TTC549 (cell line): ENCODE data around the gene PACS2.

Source experiments
- FAIRE-seq: peaks from 2 replicates; lab custom pipeline; 2012; peaks lifted over from hg19 to GRCh38; lab: Jason Lieb, UNC

The PACS2 gene

DNA sequence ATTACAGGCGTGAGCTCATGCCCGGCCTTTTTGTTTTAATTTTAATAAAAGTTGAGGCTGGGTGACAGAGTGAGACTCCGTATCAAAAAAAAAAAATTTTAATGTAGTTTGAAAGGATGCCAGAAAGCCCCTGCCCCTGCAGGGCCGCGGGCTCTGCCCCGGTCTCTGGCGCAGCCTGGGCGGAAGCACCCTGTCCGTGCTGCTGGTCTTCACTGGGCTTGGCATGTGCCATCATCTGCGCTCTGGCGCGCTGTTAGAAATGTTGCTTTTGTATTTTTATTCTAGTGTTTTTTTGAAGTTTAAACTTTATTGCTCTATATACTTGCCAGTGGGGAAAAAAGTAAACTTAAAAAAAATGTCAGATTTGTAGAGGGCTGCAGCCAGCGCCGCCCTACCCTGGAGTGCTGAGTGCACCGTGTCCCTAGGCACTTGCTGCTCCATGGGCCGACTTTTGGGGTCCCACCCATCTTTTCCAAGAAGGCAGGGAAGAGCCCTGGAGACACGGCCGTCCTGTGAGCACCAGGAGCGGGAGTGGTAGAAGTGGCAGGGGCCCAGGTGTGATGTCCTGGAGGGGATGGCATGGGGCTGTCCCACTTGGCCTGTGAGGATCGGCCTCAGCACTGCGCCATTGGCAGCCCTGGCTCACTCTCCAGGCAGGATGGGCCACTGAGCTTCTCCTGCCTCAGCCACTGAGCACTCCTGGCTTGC, 109.1 kb downstream of the PACS2 start:
- no peak for FAIRE-seq

DNA sequence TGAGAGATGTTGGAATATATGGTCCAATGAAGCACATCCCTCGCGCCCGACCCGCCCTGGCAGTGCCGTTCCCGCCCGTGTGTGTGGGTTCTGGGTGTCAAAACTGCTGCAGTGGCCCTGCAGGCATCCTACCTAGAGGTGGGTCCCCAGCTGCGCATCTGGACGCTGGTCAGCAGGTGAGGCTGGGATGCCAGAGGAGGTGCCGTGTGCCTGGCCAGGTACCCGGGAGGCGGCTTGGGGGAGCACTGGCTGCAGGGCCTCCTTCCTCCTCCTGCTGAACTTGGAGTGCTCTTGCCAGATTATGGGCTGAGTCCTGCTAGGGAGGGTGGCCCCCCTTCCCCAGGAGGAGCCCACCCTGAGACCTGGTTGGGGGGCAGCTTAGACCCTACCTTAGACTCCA, 110.3 kb downstream of the PACS2 start:
- no peak for FAIRE-seq

DNA sequence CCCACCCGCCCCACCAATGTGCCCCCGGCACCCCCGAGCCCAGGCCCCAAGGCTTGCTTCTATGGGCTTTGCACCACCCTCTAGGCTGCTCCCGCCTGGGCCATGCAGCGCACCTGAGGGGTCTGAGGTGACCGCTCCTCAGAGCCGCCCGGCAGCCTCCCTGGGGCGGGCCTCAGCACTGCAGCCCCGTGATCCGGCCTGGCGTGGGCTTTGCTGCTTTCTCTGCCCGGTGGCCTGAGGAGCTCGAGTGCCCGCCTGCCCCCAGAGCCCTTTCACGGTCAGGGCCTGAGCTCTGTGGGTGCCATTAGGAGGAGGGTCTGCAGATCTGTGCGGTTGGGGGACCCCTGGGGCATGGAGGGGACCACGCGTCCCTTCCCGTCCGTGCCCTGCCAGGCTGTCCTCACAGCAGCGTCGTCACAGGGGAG, 111.3 kb downstream of the PACS2 start:
- FAIRE-seq, result no peak

DNA sequence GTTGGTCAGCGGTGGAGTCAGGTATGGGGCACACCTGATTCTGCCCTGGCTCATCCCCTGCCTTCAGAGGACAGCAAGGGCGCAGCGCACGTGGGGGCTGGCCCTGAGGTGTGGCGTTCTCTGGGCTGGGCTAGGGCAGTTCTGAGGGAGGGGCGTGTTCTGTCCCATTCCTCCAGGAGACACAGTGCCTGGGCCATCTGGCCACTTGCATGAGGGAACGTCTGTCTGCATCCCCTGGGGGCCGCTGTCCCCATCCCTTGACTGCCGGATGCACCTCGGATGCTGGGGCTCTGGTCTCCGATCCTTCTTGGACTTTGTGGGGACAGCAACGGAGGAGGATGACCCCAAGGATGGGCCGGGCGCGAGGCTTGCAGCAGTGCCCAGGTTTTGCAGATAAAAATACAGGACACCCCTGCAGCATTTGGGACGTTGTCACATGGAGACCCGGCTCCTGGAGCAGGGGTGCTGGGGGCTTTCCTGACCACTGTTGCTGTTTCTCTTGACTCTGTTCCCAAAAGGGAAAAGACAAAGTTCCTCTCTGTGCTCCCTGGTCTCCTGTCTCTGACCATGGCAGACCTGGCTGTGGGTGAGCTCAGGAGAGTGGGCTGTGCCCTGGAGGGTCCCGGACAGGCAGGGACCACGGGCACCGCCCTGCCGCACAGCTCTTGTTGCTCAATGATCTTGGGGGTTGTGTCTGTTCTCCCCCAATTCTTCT, 112.0 kb downstream of the PACS2 start:
- FAIRE-seq, result no peak

DNA sequence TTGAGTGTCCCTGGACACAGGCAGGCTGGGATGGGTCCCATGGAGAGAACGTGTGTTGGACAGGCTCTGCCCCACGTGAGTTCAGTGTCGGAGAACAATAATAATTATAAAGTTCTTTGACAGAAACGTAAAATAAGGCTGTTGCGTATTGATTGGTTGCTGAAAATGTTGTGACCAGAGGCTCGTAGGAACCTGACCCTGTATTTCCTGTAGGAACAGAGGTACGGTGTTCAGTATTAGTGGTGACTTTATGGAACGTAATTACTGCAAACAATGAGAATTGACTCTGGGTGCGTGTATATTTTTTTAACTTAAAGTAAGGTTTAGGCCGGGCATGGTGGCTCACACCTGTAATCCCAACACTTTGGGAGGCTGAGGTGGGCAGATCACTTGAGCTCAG, 112.9 kb downstream of the PACS2 start:
- FAIRE-seq, result no peak

DNA sequence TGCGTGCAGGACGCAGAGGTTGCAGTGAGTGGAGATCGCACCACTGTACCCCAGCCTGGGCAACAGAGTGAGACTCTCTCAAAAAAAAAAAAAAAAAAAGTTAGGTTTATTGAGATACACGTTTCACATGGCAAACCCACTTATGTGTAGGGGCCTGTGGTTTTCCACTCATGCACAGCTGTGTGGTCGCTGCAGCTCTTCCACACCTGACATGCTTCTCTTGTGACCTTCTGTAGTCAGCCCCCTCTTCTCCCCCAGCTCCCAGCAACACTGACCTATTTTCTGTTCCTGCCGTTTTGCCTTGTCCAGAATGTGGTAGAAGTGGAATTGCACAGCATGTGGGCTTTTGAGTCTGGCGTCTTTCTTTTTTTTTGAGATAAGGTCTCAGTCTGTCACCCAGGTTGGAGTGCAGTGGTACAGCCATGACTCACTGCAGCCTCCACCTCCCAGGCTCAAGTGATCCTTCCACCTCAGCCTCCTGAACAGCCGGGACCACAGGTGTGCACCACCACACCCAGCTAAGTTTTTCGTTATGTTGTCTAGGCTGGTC, 113.5 kb downstream of the PACS2 start:
- FAIRE-seq, result no peak

DNA sequence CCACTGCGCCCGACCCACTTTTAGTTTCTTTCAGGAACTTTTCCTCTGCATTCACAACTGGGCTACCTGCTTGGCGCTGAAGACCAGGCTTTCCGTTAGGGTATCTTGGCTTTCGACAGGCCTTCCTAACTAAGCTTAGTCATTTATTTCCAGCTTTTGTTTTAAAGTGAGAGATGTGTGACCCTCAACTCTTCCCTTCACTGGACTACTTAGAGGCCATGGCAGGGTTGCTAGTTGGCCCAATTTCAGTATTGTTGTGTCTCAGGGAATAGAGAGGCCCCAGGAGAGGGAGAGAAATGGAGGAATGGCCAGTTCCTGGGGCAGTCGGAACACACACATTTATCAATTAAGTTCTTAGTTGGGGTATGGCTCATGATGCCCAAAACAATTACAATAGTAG, 115.5 kb downstream of the PACS2 start:
- FAIRE-seq, result no peak

DNA sequence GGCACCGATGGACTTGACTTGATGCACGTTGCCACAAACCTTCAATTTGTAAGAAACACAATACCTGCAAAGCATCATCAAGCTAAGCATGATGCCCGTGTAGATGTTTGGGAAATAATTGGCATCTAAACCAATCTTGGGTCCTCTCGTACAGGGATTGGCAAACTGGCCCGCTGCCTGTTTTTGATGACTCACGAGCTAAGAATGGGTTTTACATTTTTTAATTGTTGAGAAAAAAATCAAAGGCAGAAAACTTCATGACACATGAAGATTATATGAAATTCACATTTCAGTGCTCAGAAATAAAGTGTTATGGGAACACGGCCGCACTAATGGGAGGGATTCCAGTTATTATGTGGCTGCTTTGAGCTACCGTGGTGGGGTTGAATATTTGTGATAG, 116.0 kb downstream of the PACS2 start:
- no peak for FAIRE-seq

DNA sequence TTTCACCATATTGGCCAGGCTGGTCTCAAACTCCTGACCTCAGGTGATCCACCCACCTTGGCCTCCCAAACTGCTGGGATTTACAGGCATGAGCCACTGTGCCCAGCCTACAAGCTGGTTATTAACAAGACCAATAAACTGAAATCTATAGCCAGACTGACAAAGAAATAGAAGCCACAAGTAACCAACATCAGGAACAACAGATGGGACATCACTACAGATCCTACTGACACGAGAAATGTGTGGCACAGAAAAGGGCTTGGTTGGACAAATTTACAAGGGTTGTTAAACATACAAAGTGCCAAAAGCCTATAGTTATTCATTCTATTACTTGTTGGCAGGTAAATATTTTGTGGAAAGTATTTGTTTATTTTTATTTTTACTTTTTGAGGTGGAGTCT, 116.7 kb downstream of the PACS2 start:
- FAIRE-seq, result no peak

DNA sequence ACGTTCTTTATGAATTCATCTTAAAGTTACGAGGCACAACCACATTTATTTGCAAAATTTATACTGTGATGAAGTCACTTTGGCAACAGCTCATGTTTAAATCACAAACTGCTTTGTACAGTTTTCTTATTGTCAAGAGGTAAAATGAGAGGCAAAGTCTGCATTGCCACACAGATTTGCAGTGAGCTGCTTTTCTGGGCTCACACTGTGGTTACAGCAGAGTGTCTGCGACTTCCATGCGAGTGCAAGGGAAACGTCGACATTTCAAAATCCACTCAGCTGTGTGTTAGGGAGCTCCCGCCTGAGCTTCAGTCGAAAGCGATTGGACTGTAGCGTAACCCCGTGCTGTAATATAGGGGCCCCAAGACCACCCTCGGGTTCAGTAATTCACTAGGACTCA, 118.1 kb downstream of the PACS2 start:
- no peak for FAIRE-seq

DNA sequence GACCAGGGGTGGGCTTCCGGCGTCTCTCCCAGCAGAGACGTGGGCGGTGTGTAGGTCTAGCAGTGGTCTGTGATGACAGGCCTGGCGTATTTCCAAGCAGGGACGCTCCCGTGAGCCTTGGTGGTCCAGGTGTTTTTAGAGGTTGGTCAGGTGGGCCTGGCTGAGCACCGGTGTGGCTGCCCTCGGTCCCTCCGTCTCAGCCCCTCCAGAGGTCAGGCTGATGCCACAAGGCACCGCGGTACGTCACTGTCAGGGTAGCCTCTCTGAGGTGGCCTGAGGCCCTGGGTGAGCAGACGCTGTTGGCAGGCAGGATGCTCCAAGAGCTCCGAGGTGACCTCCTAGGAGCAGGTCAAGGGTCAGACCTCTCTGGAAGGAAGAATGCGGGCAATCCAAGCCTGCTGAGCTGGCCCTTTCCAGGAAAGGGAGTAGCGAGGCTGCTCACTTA, 118.6 kb downstream of the PACS2 start:
- FAIRE-seq, result no peak

DNA sequence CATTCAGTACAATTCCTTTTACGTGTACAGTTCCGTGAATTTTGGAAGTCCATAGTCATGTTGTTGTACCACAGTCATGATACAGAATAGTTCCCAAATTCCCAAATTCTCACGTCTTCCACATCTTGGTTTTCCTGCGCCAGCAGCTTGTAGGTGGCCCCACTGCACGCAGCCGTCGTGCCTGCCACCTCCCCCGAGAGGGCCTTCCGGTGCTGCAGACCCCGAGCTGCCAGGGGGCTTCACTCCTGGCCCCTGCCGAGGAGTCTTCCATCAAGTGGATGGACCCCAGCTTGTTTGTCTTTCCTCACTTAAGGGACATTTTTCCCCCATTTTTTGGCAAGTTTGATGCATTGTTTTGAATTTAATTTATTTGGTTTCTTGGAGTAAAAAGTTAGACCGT, 121.9 kb downstream of the PACS2 start:
- FAIRE-seq, result no peak

DNA sequence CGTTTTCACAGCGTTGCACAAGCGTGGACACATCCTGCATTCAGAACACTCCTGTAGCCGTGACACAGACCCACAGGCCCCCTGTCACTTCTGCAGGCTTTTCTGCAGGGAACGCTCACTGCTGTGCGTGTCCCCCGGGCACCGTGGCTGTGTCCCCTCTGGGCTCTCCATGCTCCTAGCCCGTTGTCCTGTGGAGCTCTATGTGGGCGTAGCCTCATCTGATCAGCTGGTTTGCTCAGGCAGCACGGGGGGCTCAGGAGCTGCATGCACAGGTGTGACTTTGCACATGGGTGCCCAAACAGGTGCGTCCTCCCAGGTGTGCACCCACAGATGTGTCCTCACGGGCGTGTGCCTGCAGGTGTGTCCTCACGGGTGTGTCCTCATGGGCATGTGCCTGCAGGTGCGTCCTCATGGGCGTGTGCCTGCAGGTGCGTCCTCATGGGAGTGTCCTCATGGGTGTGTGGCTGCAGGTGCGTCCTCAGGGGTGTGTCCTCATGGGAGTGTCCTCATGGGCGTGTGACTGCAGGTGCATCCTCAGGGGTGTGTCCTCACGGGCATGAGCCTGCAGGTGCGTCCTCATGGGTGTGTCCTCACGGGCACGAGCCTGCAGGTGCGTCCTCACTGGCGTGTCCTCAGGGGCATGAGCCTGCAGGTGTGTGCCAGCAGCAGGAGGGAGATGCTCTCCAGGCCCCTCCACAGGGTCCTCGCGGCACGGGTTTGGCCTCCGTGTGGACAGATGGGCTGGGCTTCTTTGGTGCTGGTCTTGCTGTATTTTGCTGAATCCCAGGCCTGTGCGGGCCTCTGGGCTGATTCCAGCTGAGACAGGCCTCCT, 122.6 kb downstream of the PACS2 start:
- no peak for FAIRE-seq

DNA sequence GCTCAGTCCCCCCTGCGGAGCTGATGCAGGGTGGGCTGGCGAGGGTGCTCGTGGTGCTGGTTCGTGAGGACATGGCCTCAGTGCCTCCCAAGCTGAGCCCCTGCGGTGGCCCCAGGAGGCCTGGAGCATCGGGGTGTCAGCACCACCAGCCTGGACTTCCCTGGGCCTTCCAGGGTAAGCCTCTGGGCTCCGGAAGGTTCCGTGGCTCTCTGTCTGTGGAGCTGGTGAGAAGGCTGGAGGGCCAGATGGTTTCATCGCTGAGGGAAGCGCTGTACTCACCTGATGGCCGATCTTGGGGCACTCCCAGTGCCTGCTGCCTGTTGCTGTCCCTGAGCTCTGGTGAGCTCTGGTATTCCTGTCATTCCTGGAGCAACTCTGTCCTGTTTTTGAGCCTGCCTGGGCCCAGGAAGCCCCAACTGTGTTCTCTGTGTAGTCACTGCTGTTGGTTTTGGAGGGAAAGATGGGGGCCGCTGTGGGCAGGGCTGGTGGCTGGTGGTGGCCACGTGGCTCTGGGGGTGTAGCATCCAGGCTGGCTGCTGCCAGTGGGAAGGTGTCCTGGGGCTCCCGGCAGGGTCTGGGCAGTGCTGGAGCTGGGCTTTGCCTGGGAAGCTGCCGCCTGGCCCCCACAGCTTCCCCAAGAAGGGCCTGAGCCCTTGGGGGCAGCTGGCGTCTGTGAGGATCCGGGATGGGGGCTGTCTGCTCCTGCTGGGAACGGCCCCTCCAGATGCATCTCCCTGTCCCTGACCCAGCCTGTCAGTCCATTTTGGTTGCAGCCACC, 123.4 kb downstream of the PACS2 start:
- FAIRE-seq, result no peak

DNA sequence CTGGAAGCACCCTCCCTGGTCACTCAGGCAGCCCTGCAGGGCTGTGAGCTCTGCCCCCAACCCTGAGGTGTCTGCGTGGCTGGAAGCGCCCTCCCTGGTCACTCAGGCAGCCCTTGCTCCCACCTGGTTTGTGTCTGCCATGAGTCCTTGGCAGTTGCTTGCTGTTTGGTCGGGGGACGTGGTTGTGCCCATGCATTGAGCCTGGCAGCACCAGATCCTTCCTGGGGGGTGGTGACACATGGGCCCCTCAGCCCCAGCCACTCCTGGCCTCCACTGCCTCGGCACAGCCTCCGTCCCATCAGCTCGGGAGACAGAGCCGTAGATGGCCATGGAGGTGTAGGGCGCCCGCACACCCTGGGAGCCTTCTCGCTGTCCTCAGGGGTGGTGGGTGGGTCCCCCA, 124.6 kb downstream of the PACS2 start:
- no peak for FAIRE-seq

DNA sequence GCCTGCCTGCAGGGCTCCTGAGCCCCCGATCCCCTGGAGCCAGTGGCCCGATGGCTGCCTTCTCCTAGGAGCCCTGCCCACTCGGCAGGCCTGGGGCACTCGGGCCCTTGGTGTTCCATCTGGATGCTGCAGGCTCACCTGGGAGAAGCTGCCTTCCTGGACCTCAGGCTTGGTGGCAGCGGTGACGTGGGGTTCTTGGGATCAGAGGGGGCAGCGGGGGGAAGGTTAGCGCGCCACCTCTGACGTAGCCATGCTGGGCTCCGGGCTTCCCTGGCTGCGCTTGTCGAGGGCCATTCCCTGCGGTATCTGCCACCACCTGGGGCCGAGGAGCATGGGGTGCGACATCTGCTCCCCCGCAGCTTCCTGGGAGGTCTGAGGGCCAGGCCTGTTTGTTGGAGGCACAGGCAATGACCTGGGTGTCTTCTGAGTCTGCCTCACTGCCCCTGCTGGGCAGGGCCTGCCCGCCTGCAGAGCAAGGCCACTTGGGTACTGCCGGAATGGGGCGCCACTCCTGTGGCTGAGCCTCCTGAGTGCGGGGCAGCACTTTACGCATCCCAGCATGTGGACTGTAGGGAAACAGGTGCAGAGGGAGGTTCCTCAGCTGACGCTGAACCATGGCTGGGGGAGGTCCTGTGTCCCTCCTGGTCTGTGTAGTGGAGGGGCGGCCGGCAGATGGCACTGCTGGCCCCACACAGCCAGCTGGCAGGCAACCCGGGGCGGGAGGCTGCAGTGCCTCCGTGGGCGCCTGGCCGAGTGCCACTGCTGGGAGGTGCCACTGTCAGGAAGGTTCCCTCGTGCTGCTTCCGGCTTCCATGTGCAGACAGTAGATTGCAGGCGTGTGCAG, 125.4 kb downstream of the PACS2 start:
- FAIRE-seq, result no peak

DNA sequence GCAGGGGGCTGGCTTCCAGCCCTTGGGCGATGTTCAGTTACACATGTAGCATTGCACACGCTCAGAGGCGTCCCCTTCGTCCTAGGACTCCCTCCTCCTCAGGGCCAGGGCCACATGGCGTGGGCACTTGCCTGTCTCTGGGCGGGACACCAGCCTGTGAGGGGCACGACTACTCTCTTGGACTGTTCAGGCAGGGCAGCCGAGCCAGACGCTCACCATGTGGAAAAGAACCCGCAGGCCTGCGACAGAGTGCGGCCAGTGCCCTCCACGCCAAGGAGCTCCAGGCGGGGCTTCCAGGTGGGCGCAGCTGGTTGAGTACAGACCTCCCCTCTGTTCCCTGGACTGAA, 126.0 kb downstream of the PACS2 start:
- FAIRE-seq, result no peak

DNA sequence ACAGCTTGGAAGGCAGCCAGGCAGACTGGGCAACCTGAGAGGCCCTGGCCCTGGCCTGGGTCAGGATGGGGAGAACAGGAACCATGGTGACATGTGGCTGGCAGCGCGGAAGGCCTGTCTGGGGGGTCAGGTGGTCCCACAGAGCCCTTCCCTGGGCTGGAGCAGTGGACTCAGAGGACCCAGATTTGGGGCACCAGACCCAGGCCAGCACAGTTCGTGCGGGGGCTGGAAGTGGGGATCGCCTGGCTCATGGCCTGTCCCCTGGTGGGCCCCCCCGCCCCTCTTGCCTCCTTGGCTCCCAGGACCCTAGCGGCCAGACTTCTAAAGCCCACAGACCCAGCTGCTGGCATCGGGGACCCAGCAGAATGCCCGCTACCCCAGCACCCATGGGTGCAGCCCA, 126.4 kb downstream of the PACS2 start:
- no peak for FAIRE-seq

DNA sequence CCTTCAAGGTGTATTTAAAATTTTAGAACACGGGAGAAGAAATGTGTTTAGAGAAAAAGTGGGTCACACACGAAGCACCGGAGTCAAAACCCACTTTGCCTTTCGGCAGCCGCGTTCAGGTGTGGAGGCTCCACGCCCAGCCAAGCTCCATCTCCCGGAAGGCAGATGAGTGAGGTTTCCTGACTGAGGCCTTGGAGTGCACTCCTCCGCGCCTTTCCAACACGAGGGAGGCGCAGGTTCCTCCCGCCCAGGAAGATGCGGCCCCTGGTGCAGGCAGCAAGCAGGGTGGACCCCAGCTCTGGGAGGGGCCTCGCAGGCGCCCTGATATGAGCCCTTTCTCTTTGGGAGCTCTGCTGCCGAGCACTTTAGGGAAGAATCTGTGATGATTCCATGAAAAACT, 127.6 kb downstream of the PACS2 start:
- no peak for FAIRE-seq

DNA sequence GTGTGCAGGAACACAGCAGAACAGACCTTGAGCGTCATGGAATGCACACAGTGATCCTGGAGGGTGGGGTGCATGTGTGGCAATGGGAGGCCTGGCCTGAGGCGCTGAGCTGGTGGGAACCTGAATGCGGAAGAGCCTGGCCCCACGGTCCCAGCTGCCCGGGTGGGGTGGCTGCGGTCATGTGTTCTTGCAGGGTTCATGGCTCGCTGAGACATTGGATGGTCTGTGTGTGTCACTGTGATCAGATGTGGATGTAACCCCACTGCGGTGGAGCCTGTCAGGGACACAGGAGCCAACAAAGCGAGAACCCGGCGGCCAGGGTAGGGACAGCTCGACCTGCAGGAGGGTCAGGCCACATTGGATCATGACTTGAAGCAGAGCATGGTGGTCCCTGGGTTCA, 128.3 kb downstream of the PACS2 start:
- no peak for FAIRE-seq

DNA sequence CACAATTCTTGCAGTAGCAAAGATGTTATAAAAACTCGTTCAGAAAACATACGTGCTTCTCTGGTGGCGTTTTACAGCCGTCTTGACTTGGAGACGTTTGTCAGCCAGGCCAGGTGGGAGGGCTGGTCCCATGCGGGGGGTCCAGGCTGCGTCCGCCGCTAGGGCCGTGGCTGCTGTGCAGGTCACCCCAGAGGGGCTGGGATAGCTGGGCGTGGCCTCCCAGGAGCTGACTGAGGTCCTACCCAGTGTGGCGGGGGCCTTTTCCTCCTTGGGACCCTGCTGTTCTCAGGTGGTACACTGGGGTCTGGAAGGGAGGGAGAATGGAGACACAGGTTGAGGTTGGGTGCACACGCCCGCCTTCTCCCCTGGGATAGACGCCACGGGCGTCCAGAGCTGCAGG, 130.3 kb downstream of the PACS2 start:
- no peak for FAIRE-seq
